OCI-LY1 (cell line): ENCODE data around the gene DGCR6L.
"Not testable (repeated sequence)": the region's sequence is repeated elsewhere in the genome, so short reads cannot be mapped to it uniquely, and the experiment has no call there.

Experiments
- CTCF ChIP-seq: fragments of 200-600 bp; sonication (generic), shearing (Covaris generic); IDR thresholded peaks from 2 replicates; pipeline ENCODE4 v1.5.1; 2017; ENCODE audit warnings: mild to moderate bottlenecking, antibody characterized with exemption, low read length, moderate library complexity, mixed read lengths
- EZH2 ChIP-seq: fragments of 200-600 bp; sonication (generic), shearing (Covaris generic); IDR thresholded peaks from 2 replicates; pipeline ENCODE4 v1.8.0; 2017; ENCODE audit warnings: borderline replicate concordance, mixed run types, mild to moderate bottlenecking, antibody characterized with exemption, low read length, moderate library complexity, mixed read lengths

- TF ChIP-seq CTCF, EZH2: not testable (repeated sequence)
Observed at GRCh38 chr22:20366841-20367240, 47.0 kb upstream of the DGCR6L start.
